Bronchial epithelial cell (primary cell): ENCODE measurements around the gene PHYHD1. TPM values are rescaled to one million over a fixed set of nuclear protein-coding genes. Genes with fewer than 3 reads are reported as not detected.

ENCODE experiments used
- DNase-seq: peaks from one replicate; pipeline ENCODE4 v3.0.0-alpha.2; 2010; ENCODE audit warnings: low read depth
- FAIRE-seq: peaks from 2 replicates; lab custom pipeline; 2011; peaks lifted over from hg19 to GRCh38; lab: Jason Lieb, UNC
- H3K27me3 ChIP-seq: 2 replicates; pipeline ENCODE4 v1.5.1; 2011; ENCODE audit warnings: low read length; ENCODE audit not compliant: control insufficient read depth, insufficient read depth
- H3K36me3 ChIP-seq: 2 replicates; pipeline ENCODE4 v1.5.1; 2011; ENCODE audit warnings: low read length; ENCODE audit not compliant: control insufficient read depth, insufficient read depth
- H3K4me3 ChIP-seq: 2 replicates; pipeline ENCODE4 v1.5.1; 2011; ENCODE audit warnings: mild to moderate bottlenecking, low read depth, low read length, control low read depth
- total RNA-seq: library from RNA; depleted of rRNA; stranded (reverse); fragments of >200 nt; gene quantifications from 2 replicates; pipeline ENCODE4 v1.2.1, GENCODE V29; 2014
- TF ChIP-seq, protein P1 (sequence below): IDR thresholded peaks from 2 replicates; pipeline ENCODE4 v1.5.1; 2011; ENCODE audit warnings: mild to moderate bottlenecking, moderate library complexity, low read length, control low read depth, inconsistent platforms; ENCODE audit not compliant: insufficient read depth, severe bottlenecking

Gene PHYHD1
- total RNA-seq, 1 donor from 2014 or later = 1.1 TPM

DNA sequence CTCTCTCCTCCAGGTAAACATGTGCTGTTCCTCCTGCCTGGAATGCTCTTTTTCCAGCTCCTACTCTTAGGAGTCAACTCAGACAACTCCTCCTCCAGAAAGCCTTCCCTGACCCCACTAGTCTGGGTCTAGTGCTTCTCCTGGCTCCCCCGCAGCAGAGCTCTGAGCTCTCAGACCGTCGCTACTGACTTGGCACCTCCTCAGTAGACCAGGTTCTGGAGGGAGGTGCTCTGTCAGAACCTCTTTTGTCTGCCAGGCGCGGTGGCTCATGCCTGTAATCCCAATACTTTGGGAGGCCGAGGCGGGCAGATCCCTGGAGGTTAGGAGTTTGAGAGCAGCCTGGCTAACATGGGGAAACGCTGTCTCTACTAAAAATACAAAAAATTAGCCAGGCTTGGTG lies 35.4 kb upstream of the PHYHD1 start:
- FAIRE-seq = no peak
- peaks cover 24% of the 10 kb centered on the region for H3K36me3 ChIP-seq

DNA sequence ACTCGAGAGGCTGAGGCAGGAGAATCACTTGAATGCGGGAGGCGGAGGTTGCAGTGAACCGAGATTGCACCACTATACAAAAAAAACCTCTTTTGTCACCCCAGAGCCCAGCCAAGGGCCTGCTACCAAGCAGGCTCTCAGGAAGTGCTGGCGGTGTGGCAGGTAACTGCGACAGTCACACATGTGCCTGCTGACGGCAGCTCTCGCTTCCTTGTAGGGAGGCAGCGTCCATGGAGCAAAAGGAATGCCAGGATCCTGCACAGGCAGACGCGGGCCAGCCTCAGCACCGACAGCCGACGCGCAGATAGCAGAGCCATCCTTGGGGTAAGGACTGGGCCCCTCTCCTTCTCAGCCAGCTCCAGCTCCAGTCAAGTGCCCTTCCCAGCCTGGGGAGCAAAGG lies 35.0 kb upstream of the PHYHD1 start:
- peaks cover 24% of the 10 kb centered on the region for H3K36me3 ChIP-seq
- TF ChIP-seq, protein P1, sequence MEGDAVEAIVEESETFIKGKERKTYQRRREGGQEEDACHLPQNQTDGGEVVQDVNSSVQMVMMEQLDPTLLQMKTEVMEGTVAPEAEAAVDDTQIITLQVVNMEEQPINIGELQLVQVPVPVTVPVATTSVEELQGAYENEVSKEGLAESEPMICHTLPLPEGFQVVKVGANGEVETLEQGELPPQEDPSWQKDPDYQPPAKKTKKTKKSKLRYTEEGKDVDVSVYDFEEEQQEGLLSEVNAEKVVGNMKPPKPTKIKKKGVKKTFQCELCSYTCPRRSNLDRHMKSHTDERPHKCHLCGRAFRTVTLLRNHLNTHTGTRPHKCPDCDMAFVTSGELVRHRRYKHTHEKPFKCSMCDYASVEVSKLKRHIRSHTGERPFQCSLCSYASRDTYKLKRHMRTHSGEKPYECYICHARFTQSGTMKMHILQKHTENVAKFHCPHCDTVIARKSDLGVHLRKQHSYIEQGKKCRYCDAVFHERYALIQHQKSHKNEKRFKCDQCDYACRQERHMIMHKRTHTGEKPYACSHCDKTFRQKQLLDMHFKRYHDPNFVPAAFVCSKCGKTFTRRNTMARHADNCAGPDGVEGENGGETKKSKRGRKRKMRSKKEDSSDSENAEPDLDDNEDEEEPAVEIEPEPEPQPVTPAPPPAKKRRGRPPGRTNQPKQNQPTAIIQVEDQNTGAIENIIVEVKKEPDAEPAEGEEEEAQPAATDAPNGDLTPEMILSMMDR = no peak
- no peak overlapping the region for H3K4me3 ChIP-seq
- no peak for DNase-seq
- FAIRE-seq = no peak
- H3K27me3 ChIP-seq = no peaks in the 10 kb centered on the region

More for the DNA sequence above, 35.4 kb upstream of the PHYHD1 start:
- Histone ChIP-seq H3K27me3 (no peaks in the 10 kb centered on the region), H3K4me3 (no peak overlapping the region)
- TF ChIP-seq, protein P1 = no peak
- DNase-seq = no peak

DNA sequence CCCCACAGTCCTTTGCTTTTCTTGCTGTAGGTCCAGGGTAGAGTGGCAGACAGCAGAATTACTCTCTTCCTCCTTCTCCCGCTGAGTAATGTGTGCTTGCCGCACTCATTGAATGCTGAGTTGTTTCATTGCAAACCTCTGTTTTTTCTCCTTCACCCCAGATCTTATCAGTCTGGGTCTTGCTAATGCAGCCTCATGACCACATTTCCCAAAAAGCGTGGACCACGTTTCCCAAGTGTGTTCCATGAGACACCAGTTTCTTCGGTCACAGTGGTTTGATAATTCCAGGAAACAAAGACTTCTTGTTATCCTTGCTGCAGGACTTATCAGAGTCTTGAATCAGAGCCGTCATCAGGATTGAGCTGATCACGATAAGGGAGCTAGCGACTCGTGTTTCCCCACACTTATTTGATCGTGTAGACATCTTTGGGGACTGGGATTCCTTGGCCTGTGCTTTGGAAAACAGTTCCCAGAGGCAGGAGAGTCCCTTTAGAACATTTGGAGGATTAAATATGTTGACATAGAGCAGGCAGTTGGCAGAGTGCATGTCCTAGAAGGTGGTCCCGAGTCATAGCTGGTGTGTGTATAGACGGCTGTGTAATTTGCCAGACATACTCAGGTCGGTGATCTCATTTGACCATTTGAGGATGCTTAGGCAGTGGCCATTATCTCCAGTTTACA lies 34.4 kb upstream of the PHYHD1 start:
- TF ChIP-seq, protein P1 = no peak
- FAIRE-seq (no peak), DNase-seq (no peak)
- no peak overlapping the region for H3K4me3 ChIP-seq
- H3K27me3 ChIP-seq = no peaks in the 10 kb centered on the region
- peaks cover 24% of the 10 kb centered on the region for H3K36me3 ChIP-seq

DNA sequence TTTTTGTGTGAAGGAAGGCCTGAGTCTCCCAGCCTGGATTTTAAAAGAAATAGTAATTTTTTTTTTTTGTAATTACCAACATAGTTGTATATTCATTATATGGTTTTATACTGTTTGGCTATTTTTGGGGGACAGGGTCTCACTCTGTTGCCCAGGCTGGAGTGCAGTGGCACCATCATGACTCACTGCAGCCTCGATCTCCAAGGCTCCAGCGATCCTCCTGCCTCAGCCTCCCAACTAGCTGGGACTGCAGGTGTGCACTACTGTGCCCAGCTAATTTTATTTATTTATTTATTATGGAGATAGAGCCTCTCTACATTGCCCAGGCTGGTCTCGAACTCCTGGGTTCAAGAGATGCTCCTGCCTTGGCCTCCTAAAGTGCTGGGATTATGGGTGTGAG lies 33.7 kb upstream of the PHYHD1 start:
- FAIRE-seq = no peak
- H3K36me3 ChIP-seq = peaks cover 24% of the 10 kb centered on the region

DNA sequence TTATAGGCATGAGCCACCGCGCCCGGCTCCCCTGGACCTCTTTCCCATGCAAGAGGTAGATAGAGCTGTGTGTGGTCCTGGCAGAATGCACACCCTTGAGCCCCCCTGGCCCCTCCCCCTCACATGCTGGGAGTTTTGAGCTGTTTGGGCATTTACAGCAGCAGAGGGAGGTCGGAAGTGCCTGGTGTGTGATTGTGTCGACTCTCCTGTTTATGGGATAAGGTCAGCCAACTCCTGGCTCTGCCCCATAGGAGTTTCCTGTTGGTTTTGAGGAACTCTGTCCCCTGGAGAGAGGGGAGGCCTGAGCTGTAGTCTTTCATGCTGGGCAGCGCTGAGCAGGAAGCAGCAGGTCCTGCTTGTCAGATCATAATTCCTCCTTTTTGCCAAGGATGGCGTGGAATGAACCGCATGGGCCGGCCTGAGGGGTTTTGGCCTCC lies 32.9 kb upstream of the PHYHD1 start:
- DNase-seq = no peak
- Histone ChIP-seq H3K36me3 (peaks cover 24% of the 10 kb centered on the region), H3K27me3 (no peaks in the 10 kb centered on the region), H3K4me3 (no peak overlapping the region)
- TF ChIP-seq, protein P1 = no peak
- no peak for FAIRE-seq

More for the DNA sequence above, 33.7 kb upstream of the PHYHD1 start:
- Histone ChIP-seq H3K27me3 (no peaks in the 10 kb centered on the region), H3K4me3 (no peak overlapping the region)
- TF ChIP-seq, protein P1 = no peak
- no peak for DNase-seq
